HepG2 (cell line): ENCODE measurements around the gene TALDO1. TPM values are rescaled to one million over a fixed set of nuclear protein-coding genes. Genes with fewer than 3 reads are reported as not detected.

Experiments
- ATAC-seq: fragments of 200-7000 bp; cut with Tn5 transposase; 3 replicates; pipeline ENCODE4 v1.9.1; 2020; ENCODE audit warnings: mild to moderate bottlenecking, moderate library complexity
- BruUV-seq: library from RNA; stranded (reverse); fragments of 400-500 nt; replicated peaks from 2 replicates; lab custom pipeline; 2021; lab: Mats Ljungman, UMichigan
- CTCF ChIA-PET: fragments of 300-600 bp; formaldehyde crosslinking; extraction: SDS; loops from one replicate; lab custom pipeline; 2021; ENCODE audit warnings: low total read pairs, inconsistent platforms, low intra/inter-chr PET ratio; lab: Yijun Ruan, JAX
- POLR2A ChIA-PET: fragments of 350-600 bp; sonication (Branson Sonifier 250); formaldehyde crosslinking; loops from one replicate; lab custom pipeline; 2020; ENCODE audit warnings: antibody characterized with exemption, inconsistent platforms; lab: Yijun Ruan, JAX
- DNase-seq: peaks from one replicate; pipeline ENCODE4 v3.0.0-alpha.2; 2015; ENCODE audit warnings: low spot score
- FAIRE-seq: peaks from 3 replicates; lab custom pipeline; 2011; peaks lifted over from hg19 to GRCh38; lab: Jason Lieb, UNC
- H2AFZ ChIP-seq: one replicate; pipeline ENCODE4 v1.6.1; 2011; ENCODE audit warnings: low read length, inconsistent platforms
- H3K27ac ChIP-seq: fragments of 300-600 bp; 3 replicates; pipeline ENCODE4 v1.8.0; 2011; ENCODE audit warnings: mixed run types, mild to moderate bottlenecking, mixed read lengths, low read length, inconsistent platforms; ENCODE audit not compliant: insufficient read depth; ENCODE audit errors: extremely low read length
- H3K27me3 ChIP-seq, 2 experiments: fragments of 200-600 bp in 1 of 2; 2 replicates in 1 of 2; 3 replicates in 1 of 2; pipeline versions ENCODE4 v1.6.0 to v1.8.0; 2011; ENCODE audit warnings: low read length in 2 of 2, mild to moderate bottlenecking in 2 of 2, moderate library complexity in 2 of 2, inconsistent platforms in 1 of 2; ENCODE audit not compliant: insufficient read depth in 2 of 2, control insufficient read depth in 1 of 2
- H3K36me3 ChIP-seq, 2 experiments: fragments of 200-600 bp in 1 of 2; replicated peaks in 1 of 2; 2 replicates in 1 of 2; 3 replicates in 1 of 2; pipeline versions ENCODE4 v1.5.1 to v1.8.0; 2011; ENCODE audit warnings: low read length in 2 of 2, inconsistent platforms in 1 of 2; ENCODE audit not compliant: insufficient read depth in 2 of 2, control insufficient read depth in 1 of 2
- H3K4me1 ChIP-seq: 2 replicates; pipeline ENCODE4 v1.5.1; 2012; ENCODE audit warnings: low read length, inconsistent platforms; ENCODE audit not compliant: insufficient read depth
- H3K4me2 ChIP-seq: 2 replicates; pipeline ENCODE4 v1.6.0; 2011; ENCODE audit warnings: low read depth, low read length, inconsistent platforms
- H3K4me3 ChIP-seq, 3 experiments: fragments of 200-600 bp in 1 of 3; sonication (generic), shearing (Covaris generic) in 1 of 3; replicated peaks in 1 of 3; 2 replicates each; pipeline ENCODE4 v1.5.1; 2011 to 2016; ENCODE audit warnings: low read length in 3 of 3, inconsistent platforms in 2 of 3, low read depth in 2 of 3, mild to moderate bottlenecking in 2 of 3, control low read depth in 1 of 3, mixed read lengths in 1 of 3; ENCODE audit not compliant: insufficient read depth in 1 of 3
- H3K79me2 ChIP-seq: one replicate; pipeline ENCODE4 v1.6.1; 2011; ENCODE audit warnings: low read length, inconsistent platforms; ENCODE audit not compliant: insufficient read depth
- H3K9ac ChIP-seq: 2 replicates; pipeline ENCODE4 v1.6.0; 2011; ENCODE audit warnings: mild to moderate bottlenecking, low read depth, low read length, inconsistent platforms; ENCODE audit not compliant: insufficient read depth
- H3K9me3 ChIP-seq: 2 replicates; pipeline ENCODE4 v1.5.1; 2012; ENCODE audit warnings: mild to moderate bottlenecking, low read length
- H4K20me1 ChIP-seq: 2 replicates; pipeline ENCODE4 v1.6.0; 2011; ENCODE audit warnings: inconsistent platforms, mild to moderate bottlenecking, low read length, moderate library complexity; ENCODE audit not compliant: insufficient read depth
- ARNT2 ChIP-seq: sonication (generic); formaldehyde crosslinking; IDR thresholded peaks from 2 replicates; pipeline ENCODE4 v1.8.0; 2022; ENCODE audit warnings: mild to moderate bottlenecking, low read depth, missing genetic modification reagents, moderate library complexity
- ATF7-NPFF ChIP-seq: sonication (generic); formaldehyde crosslinking; IDR thresholded peaks from 2 replicates; pipeline ENCODE4 v1.8.1; 2023; ENCODE audit warnings: mild to moderate bottlenecking, low read depth, missing genetic modification reagents, moderate library complexity
- ATRX ChIP-seq: sonication (generic); formaldehyde crosslinking; IDR thresholded peaks from 2 replicates; pipeline ENCODE4 v1.4.0; 2020; ENCODE audit warnings: missing genetic modification reagents, borderline replicate concordance
- CBFB ChIP-seq: sonication (generic); formaldehyde crosslinking; IDR thresholded peaks from 2 replicates; pipeline ENCODE4 v1.4.0; 2020; ENCODE audit warnings: missing genetic modification reagents
- MXD4 ChIP-seq: IDR thresholded peaks from 2 replicates; pipeline ENCODE4 v1.6.1; 2016; ENCODE audit warnings: mild to moderate bottlenecking, missing biosample characterization, missing genetic modification reagents
- NFIB ChIP-seq: sonication (generic); formaldehyde crosslinking; IDR thresholded peaks from 2 replicates; pipeline ENCODE4 v1.9.0; 2021; ENCODE audit warnings: missing genetic modification reagents, mild to moderate bottlenecking, borderline replicate concordance
- SAP130 ChIP-seq: IDR thresholded peaks from 2 replicates; pipeline ENCODE4 v1.6.1; 2016; ENCODE audit warnings: low read depth
- SMC3 ChIP-seq: IDR thresholded peaks from 2 replicates; pipeline ENCODE4 v1.6.1; 2011; ENCODE audit warnings: low read length, improper control_type of control experiment
- SP4 ChIP-seq: sonication (generic); formaldehyde crosslinking; IDR thresholded peaks from 2 replicates; pipeline ENCODE4 v1.8.1; 2023; ENCODE audit warnings: mild to moderate bottlenecking, missing genetic modification reagents
- THAP9 ChIP-seq: sonication (generic); formaldehyde crosslinking; IDR thresholded peaks from 2 replicates; pipeline ENCODE4; 2020; ENCODE audit warnings: missing genetic modification reagents, mild to moderate bottlenecking, borderline replicate concordance
- TMF1 ChIP-seq: sonication (generic); formaldehyde crosslinking; IDR thresholded peaks from 2 replicates; pipeline ENCODE4 v1.8.1; 2022; ENCODE audit warnings: low read depth, missing genetic modification reagents
- ZBTB7A ChIP-seq: sonication (generic); formaldehyde crosslinking; IDR thresholded peaks from 2 replicates; pipeline ENCODE4 v1.8.0; 2022; ENCODE audit warnings: mild to moderate bottlenecking, missing genetic modification reagents
- ZNF724P ChIP-seq: sonication (generic); formaldehyde crosslinking; IDR thresholded peaks from 2 replicates; pipeline ENCODE4 v1.8.0; 2022; ENCODE audit warnings: missing genetic modification reagents, borderline replicate concordance
- WGBS: methylation state at CpG from one replicate; pipeline ENCODE4 v1.1.6; 2017; ENCODE audit warnings: low lambda C conversion rate; 5-methylcytosine and 5-hydroxymethylcytosine counted together
- in situ Hi-C: cut with HindIII; loops from 2 replicates; pipeline ENCODE4 v1.10.0; 2017; ENCODE audit warnings: low pct_unique_long_range_greater_than_20kb; ENCODE audit not compliant: extremely low pct_ligation_motif_present
- intact Hi-C: fragments of 100-400 bp; cut with micrococcal nuclease; formaldehyde crosslinking; loops from one replicate; pipeline ENCODE4 v1.10.0; 2022; ENCODE audit not compliant: unreplicated experiment
- polyA plus RNA-seq, 8 experiments: library from polyadenylated mRNA; depleted of rRNA in 3 of 8; stranded (reverse) in 7 of 8; unstranded in 1 of 8; fragments of >200 nt; fragmentation: Illumina TruSeq in 4 of 8; extraction: Trizol in 4 of 8; gene quantifications; 2 replicates each; pipeline versions ENCODE4 v1.2.1 to v1.2.3, GENCODE V29; 2011 to 2016; ENCODE audit warnings: low read depth in 4 of 8, missing spikeins in 1 of 8, mixed read lengths in 1 of 8; ENCODE audit not compliant: insufficient read depth in 1 of 8
- total RNA-seq, 5 experiments: library from RNA; depleted of rRNA; stranded (reverse); fragments of >200 nt; fragmentation: Illumina TruSeq; extraction: Trizol; gene quantifications; 2 replicates each; pipeline ENCODE4 v1.2.3, GENCODE V29; 2016; ENCODE audit warnings: low read depth in 1 of 5
- TF ChIP-seq, protein P1 (sequence below): sonication (generic); formaldehyde crosslinking; IDR thresholded peaks from 2 replicates; pipeline ENCODE4 v1.8.0; 2022; ENCODE audit warnings: low read depth, missing genetic modification reagents

The TALDO1 gene
- total and polyA plus RNA-seq, 2 of the 13 experiments (the other 11 are each of a cell fraction or from before 2014, with no cell fraction given), result 107 to 240 TPM

GRCh38 chr11:798093-798713, 50.9 kb downstream of the TALDO1 start, which contains the start of gene SLC25A22:
TSS of gene SLC25A22 (minus strand) at chr11:798281. CDS start at chr11:795006, 3,275 bp downstream.
- peak within 1 kb of the TSS; percentile 70 to 97 (median 94) for H3K4me3 ChIP-seq
- no peak within 1 kb of the TSS for H2AFZ ChIP-seq
- 67% methylated on average over 7 of the region's 69 CpGs for WGBS
- ChIA-PET POLR2A (interaction anchor here (5.3 kb wide), 1 partner anchor 20 kb away, joined by 44 read pairs; the partner anchor contains the start of gene GATD1), CTCF (interaction anchor here (1.2 kb wide), 1 partner anchor 70 kb away, joined by 4 read pairs; no protein-coding TSS in a partner anchor)
- H3K4me1 ChIP-seq, result peaks cover 4% of the 10 kb centered on the region
- peak within 1 kb of the TSS; percentile 80 for H3K27ac ChIP-seq
- H4K20me1 ChIP-seq, result no peaks in the 10 kb centered on the region
- FAIRE-seq, result no peak
- intact Hi-C loops, result no loop called here
- peaks cover 4% of the 10 kb centered on the region for H3K79me2 ChIP-seq
- no TSS peak for BruUV-seq
- peak within 1 kb of the TSS; percentile 82 for H3K9ac ChIP-seq
- H3K4me2 ChIP-seq, result peak within 1 kb of the TSS; percentile 100
- H3K36me3 ChIP-seq, result peaks cover 7 to 8% of the 10 kb centered on the region in 2 experiments; a peak in 3 of 5 replicates
- peak; percentile 52 for ATAC-seq
- H3K27me3 ChIP-seq, result no peaks in the 10 kb centered on the region; a peak in 1 of 5 replicates
- in situ Hi-C loops, result no loop called here
- H3K9me3 ChIP-seq, result no peaks in the 10 kb centered on the region
- peak; percentile 49 for DNase-seq
- TF ChIP-seq SMC3 (peak; percentile 5; the same call in 1 of the 2 replicates), ARNT2 (CRISPR knock-in tag) (peak; percentile 84; the same call in 1 of the 2 replicates), TMF1 (CRISPR knock-in tag) (peak; percentile 76; the same call in 1 of the 2 replicates), ATF7-NPFF (CRISPR knock-in tag) (peak; percentile 67; the same call in 1 of the 2 replicates), THAP9 (CRISPR knock-in tag) (0 out of 2 replicates have a peak, but pooled peaks have one; percentile 2), SAP130 (CRISPR knock-in tag) (0 out of 2 replicates have a peak, but pooled peaks have one; percentile 39), NFIB (CRISPR knock-in tag) (no peak), MXD4 (CRISPR knock-in tag) (no peak), ATRX (no peak), CBFB (peak; percentile 13; the same call in 1 of the 2 replicates), ZNF724P (CRISPR knock-in tag) (peak; percentile 26; the same call in 1 of the 2 replicates), SP4 (CRISPR knock-in tag) (peak; percentile 61; the same call in 1 of the 2 replicates), ZBTB7A (CRISPR knock-in tag) (peak; percentile 81; the same call in 1 of the 2 replicates)
- TF ChIP-seq, protein P1, sequence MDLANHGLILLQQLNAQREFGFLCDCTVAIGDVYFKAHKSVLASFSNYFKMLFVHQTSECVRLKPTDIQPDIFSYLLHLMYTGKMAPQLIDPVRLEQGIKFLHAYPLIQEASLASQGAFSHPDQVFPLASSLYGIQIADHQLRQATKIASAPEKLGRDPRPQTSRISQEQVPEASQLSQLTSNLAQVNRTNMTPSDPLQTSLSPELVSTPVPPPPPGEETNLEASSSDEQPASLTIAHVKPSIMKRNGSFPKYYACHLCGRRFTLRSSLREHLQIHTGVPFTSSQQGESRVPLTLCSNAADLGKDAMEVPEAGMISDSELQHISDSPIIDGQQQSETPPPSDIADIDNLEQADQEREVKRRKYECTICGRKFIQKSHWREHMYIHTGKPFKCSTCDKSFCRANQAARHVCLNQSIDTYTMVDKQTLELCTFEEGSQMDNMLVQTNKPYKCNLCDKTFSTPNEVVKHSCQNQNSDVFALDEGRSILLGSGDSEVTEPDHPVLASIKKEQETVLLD (CRISPR knock-in tag), result 0 out of 2 replicates have a peak, but pooled peaks have one; percentile 23
